OCI-LY7 (cell line): ENCODE results near the gene STRADA. TPM values are rescaled to one million over a fixed set of nuclear protein-coding genes. Genes with fewer than 3 reads are reported as not detected.

Experiments used
- BruUV-seq: library from RNA; stranded (reverse); fragments of 400-500 nt; replicated peaks from 2 replicates; lab custom pipeline; 2021; lab: Mats Ljungman, UMichigan
- CTCF ChIA-PET: fragments of 300-600 bp; sonication (Branson Sonifier 250); formaldehyde crosslinking; loops from one replicate; lab custom pipeline; 2022; ENCODE audit warnings: antibody characterized with exemption; ENCODE audit not compliant: unreplicated experiment; lab: Charles Lee
- POLR2A ChIA-PET: fragments of 300-600 bp; sonication (Branson Sonifier 250); formaldehyde crosslinking; loops from one replicate; lab custom pipeline; 2022; ENCODE audit warnings: antibody characterized with exemption; lab: Charles Lee
- DNase-seq: peaks from one replicate; pipeline ENCODE4 v3.0.0-alpha.2; 2015; ENCODE audit warnings: low spot score
- H2AFZ ChIP-seq: fragments of 200-600 bp; sonication (generic), shearing (Covaris generic); 2 replicates; pipeline ENCODE4 v1.6.1; 2014; ENCODE audit warnings: mild to moderate bottlenecking, antibody characterized with exemption, low read length, moderate library complexity
- H3K27ac ChIP-seq: fragments of 200-600 bp; sonication (generic); 2 replicates; pipeline ENCODE4 v1.5.1; 2014; ENCODE audit warnings: mixed run types, low read depth, mild to moderate bottlenecking, moderate library complexity, low read length, inconsistent platforms; ENCODE audit not compliant: poor library complexity, severe bottlenecking
- H3K36me3 ChIP-seq: fragments of 200-600 bp; sonication (generic); 2 replicates; pipeline ENCODE4 v1.6.1; 2014; ENCODE audit warnings: mild to moderate bottlenecking, antibody characterized with exemption, low read length, moderate library complexity, mixed read lengths; ENCODE audit not compliant: insufficient read depth
- H3K4me1 ChIP-seq: fragments of 200-600 bp; sonication (generic); 2 replicates; pipeline ENCODE4 v1.5.1; 2014; ENCODE audit warnings: mild to moderate bottlenecking, low read length; ENCODE audit not compliant: insufficient read depth, poor library complexity, severe bottlenecking
- H3K4me2 ChIP-seq: fragments of 200-600 bp; sonication (generic); 2 replicates; pipeline ENCODE4 v1.6.1; 2014; ENCODE audit warnings: mild to moderate bottlenecking, low read length
- H3K4me3 ChIP-seq: fragments of 200-600 bp; sonication (generic); 2 replicates; pipeline ENCODE4 v1.5.1; 2014; ENCODE audit warnings: mild to moderate bottlenecking, low read depth, low read length; ENCODE audit not compliant: poor library complexity, severe bottlenecking
- H3K79me2 ChIP-seq: fragments of 200-600 bp; sonication (generic); 2 replicates; pipeline ENCODE4 v1.6.1; 2016; ENCODE audit warnings: low read depth, mild to moderate bottlenecking, low read length, moderate library complexity, mixed read lengths; ENCODE audit not compliant: insufficient read depth
- H3K9me2 ChIP-seq: fragments of 200-600 bp; sonication (generic); 2 replicates; pipeline ENCODE4 v1.6.1; 2016; ENCODE audit warnings: mild to moderate bottlenecking, low read length, mixed read lengths; ENCODE audit not compliant: insufficient read depth
- H3K9me3 ChIP-seq: fragments of 200-600 bp; sonication (generic); 2 replicates; pipeline ENCODE4 v1.6.1; 2014; ENCODE audit warnings: mild to moderate bottlenecking, mixed run types, low read length, mixed read lengths
- H4K20me1 ChIP-seq: fragments of 200-600 bp; sonication (generic); 2 replicates; pipeline ENCODE4 v1.6.1; 2014; ENCODE audit warnings: mild to moderate bottlenecking, antibody characterized with exemption, low read length, moderate library complexity, mixed read lengths; ENCODE audit not compliant: insufficient read depth
- CTCF ChIP-seq: fragments of 200-600 bp; sonication (generic); conservative IDR thresholded peaks from 2 replicates; pipeline ENCODE4 v1.5.1; 2014; ENCODE audit warnings: mild to moderate bottlenecking, antibody characterized with exemption, low read length, moderate library complexity, mixed read lengths
- EZH2phosphoT487 ChIP-seq: fragments of 200-600 bp; sonication (generic); IDR thresholded peaks from 2 replicates; pipeline ENCODE4 v1.6.1; 2018; ENCODE audit warnings: low read depth, borderline replicate concordance, mild to moderate bottlenecking, mixed run types, antibody characterized with exemption, low read length, moderate library complexity, mixed read lengths
- intact Hi-C: fragments of 100-400 bp; cut with micrococcal nuclease; formaldehyde crosslinking; loops from one replicate; pipeline ENCODE4 v1.10.0; 2022; ENCODE audit not compliant: unreplicated experiment
- total RNA-seq, 2 experiments: library from RNA; depleted of rRNA in 1 of 2; stranded (reverse); fragments of >200 nt in 1 of 2; shearing (Covaris generic) in 1 of 2; gene quantifications; 2 replicates each; pipeline ENCODE4 v1.2.3, GENCODE V29; 2014 to 2022

STRADA gene
- total RNA-seq, 2 experiments from 2014 or later = 31.9 to 68.0 TPM

- TF ChIP-seq EZH2phosphoT487 (no peak), CTCF (no peak)
- POLR2A ChIA-PET = interaction anchor here (0.6 to 1.8 kb wide), 7 partner anchors 8 to 1518 kb away, joined by 3 to 10 read pairs (median 6); no protein-coding TSS in a partner anchor
- Histone ChIP-seq H3K4me3 (no peak overlapping the region), H2AFZ (no peak overlapping the region), H3K36me3 (peaks cover 78% of the 10 kb centered on the region), H4K20me1 (peaks cover 11% of the 10 kb centered on the region; the same call in 1 of the 2 replicates), H3K27ac (peak overlapping the region; percentile 95), H3K9me3 (no peaks in the 10 kb centered on the region), H3K9me2 (no peaks in the 10 kb centered on the region), H3K79me2 (peaks cover 23% of the 10 kb centered on the region), H3K4me2 (no peak overlapping the region; the same call in 1 of the 2 replicates), H3K4me1 (peaks cover 38% of the 10 kb centered on the region)
- CTCF ChIA-PET = no interaction called here
- BruUV-seq = no TSS peak
- intact Hi-C loops = no loop called here
- DNase-seq = peak; percentile 37
Measured at GRCh38 chr17:63694229-63694949, 47.2 kb downstream of the STRADA start.

GRCh38 chr17:63693411-63694113 lies 48.0 kb downstream of the STRADA start:
- Histone ChIP-seq H3K9me2 (no peaks in the 10 kb centered on the region), H2AFZ (no peak overlapping the region), H3K79me2 (peaks cover 18% of the 10 kb centered on the region), H3K4me1 (peaks cover 38% of the 10 kb centered on the region), H3K4me2 (no peak overlapping the region), H3K4me3 (no peak overlapping the region), H3K36me3 (peaks cover 72% of the 10 kb centered on the region), H3K27ac (no peak overlapping the region), H3K9me3 (no peaks in the 10 kb centered on the region), H4K20me1 (peaks cover 11% of the 10 kb centered on the region; the same call in 1 of the 2 replicates)
- CTCF ChIA-PET = no interaction called here
- BruUV-seq = no TSS peak
- POLR2A ChIA-PET = interaction anchor here (0.5 to 1.8 kb wide), 4 partner anchors 9 to 1758 kb away, joined by 3 to 7 read pairs (median 3); no protein-coding TSS in a partner anchor
- DNase-seq = no peak
- intact Hi-C loops = no loop called here
- no peak for TF ChIP-seq EZH2phosphoT487
- TF ChIP-seq CTCF = no peak
